ENCODE measurements around the gene TMEM223. TPM values are rescaled to one million over a fixed set of nuclear protein-coding genes. Genes with fewer than 3 reads are reported as not detected.

The TMEM223 gene
- polyA plus RNA-seq, 3 donors = 5.7 to 20.4 (median 19.6) TPM

DNA sequence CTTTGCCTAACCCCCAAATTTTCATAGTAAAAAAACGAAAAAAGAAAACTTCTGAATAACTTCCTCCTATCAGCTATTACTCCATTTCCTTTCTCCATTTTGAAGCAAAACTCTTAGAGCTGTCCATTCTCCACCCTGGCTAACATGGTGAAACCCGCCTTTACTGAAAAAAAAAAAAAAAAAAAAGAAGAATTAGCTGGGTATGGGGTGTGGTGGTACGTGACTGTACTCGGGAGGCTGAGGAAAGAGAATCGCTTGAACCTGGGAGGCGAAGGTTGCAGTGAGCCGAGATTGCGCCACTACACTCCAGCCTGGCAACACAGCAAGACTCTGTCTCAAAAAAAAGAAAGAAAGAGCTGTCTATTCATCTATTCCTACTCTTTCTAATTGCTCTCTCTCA, 24.8 kb upstream of the TMEM223 start:
- no peak overlapping the region for H2AFZ ChIP-seq (ENCODE audit: insufficient read depth, low read depth, low read length, poor library complexity, severe bottlenecking)
- peak overlapping the region; percentile 84 to 90 for H3K27ac ChIP-seq (ENCODE audit: low read depth in 1 of 2, low read length in 2 of 2)
- Mint-ChIP-seq H3K27me3 (ENCODE audit: low read depth in 3 of 3) (no peaks in the 10 kb centered on the region), H3K4me1 (peaks cover 27% of the 10 kb centered on the region), H3K9me3 (no peaks in the 10 kb centered on the region), H3K27ac (peak overlapping the region; percentile 93 to 98 (median 97)), H3K4me3 (peak overlapping the region; percentile 61 to 84), H3K36me3 (peaks cover 23 to 56% of the 10 kb centered on the region in 2 donors)
- peaks cover 34 to 42% of the 10 kb centered on the region in 2 donors for H3K4me1 ChIP-seq (ENCODE audit: control insufficient read depth in 1 of 2, insufficient read depth in 2 of 2, low read length in 2 of 2)
- no peaks in the 10 kb centered on the region for H3K27me3 ChIP-seq (ENCODE audit: control insufficient read depth in 2 of 2, insufficient read depth in 2 of 2, low read length in 2 of 2)
- no peaks in the 10 kb centered on the region for H3K9me3 ChIP-seq (replicated peaks in 1 of 2; ENCODE audit: control insufficient read depth in 1 of 2, insufficient read depth in 1 of 2, low read length in 2 of 2)
- intact Hi-C loops (cut with micrococcal nuclease) = no loop called here
- peak overlapping the region; percentile 62 for H3K4me2 ChIP-seq (replicated peaks; ENCODE audit: extremely low read depth, low read length, poor library complexity, severe bottlenecking)
- WGBS (ENCODE audit: insufficient coverage) = 0% methylated on average over 1 of the region's 8 CpGs
- peaks cover 16% of the 10 kb centered on the region for H3K79me2 ChIP-seq (ENCODE audit: insufficient read depth, low read length)
- H3K36me3 ChIP-seq (replicated peaks in 1 of 2; ENCODE audit: control insufficient read depth in 1 of 2, insufficient read depth in 2 of 2, low read length in 2 of 2) = peaks cover 25 to 30% of the 10 kb centered on the region in 2 donors
- peak; percentile 86 to 90 (median 87) for DNase-seq
- peak overlapping the region in 2 of 3 experiments; percentile 21 to 66 for H3K4me3 ChIP-seq (replicated peaks in 1 of 3; ENCODE audit: low read depth in 2 of 3, low read length in 3 of 3)
- TF ChIP-seq, protein P1, sequence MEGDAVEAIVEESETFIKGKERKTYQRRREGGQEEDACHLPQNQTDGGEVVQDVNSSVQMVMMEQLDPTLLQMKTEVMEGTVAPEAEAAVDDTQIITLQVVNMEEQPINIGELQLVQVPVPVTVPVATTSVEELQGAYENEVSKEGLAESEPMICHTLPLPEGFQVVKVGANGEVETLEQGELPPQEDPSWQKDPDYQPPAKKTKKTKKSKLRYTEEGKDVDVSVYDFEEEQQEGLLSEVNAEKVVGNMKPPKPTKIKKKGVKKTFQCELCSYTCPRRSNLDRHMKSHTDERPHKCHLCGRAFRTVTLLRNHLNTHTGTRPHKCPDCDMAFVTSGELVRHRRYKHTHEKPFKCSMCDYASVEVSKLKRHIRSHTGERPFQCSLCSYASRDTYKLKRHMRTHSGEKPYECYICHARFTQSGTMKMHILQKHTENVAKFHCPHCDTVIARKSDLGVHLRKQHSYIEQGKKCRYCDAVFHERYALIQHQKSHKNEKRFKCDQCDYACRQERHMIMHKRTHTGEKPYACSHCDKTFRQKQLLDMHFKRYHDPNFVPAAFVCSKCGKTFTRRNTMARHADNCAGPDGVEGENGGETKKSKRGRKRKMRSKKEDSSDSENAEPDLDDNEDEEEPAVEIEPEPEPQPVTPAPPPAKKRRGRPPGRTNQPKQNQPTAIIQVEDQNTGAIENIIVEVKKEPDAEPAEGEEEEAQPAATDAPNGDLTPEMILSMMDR (IDR thresholded peaks at IDR 0.05) = no peak
- peak overlapping the region; percentile 56 for H3K9ac ChIP-seq (ENCODE audit: insufficient read depth, low read length, poor library complexity, severe bottlenecking)
- H4K20me1 ChIP-seq (ENCODE audit: insufficient read depth, low read length) = no peaks in the 10 kb centered on the region

DNA sequence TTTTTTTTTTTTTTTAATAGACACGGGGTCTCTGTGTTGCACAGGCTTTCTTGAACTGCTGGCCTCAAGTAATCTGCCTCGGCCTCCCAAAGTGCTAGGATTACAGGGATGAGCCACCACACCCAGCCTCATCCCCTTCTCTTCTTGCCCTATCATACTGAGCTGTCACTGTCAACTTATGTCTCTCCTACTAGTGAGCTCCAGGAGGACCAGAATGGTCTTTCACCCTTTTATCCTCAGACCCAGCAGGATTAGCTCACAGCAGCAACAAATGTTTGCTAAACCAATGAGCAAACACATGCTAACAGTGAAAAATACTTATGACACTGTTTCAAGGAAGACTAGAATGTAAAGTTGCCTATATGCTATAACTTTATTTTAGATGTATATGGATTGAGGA, 19.9 kb upstream of the TMEM223 start:
- Mint-ChIP-seq H3K27me3 (ENCODE audit: low read depth in 3 of 3) (peaks cover 0 to 3% (median 2%) of the 10 kb centered on the region in 3 donors), H3K36me3 (peaks cover 10 to 29% of the 10 kb centered on the region in 2 donors), H3K9me3 (no peaks in the 10 kb centered on the region), H3K4me1 (peaks cover 33% of the 10 kb centered on the region), H3K27ac (peak overlapping the region in 1 of 7 donors; percentile 48), H3K4me3 (no peak overlapping the region)
- intact Hi-C loops (cut with micrococcal nuclease) = no loop called here
- WGBS (ENCODE audit: insufficient coverage) = 100% methylated on average over 1 of the region's 2 CpGs
- peaks cover 38 to 45% of the 10 kb centered on the region in 2 donors for H3K4me1 ChIP-seq (ENCODE audit: control insufficient read depth in 1 of 2, insufficient read depth in 2 of 2, low read length in 2 of 2)
- TF ChIP-seq, protein P1 (IDR thresholded peaks at IDR 0.05) = no peak
- no peaks in the 10 kb centered on the region for H4K20me1 ChIP-seq (ENCODE audit: insufficient read depth, low read length)
- no peak for DNase-seq
- H3K36me3 ChIP-seq (replicated peaks in 1 of 2; ENCODE audit: control insufficient read depth in 1 of 2, insufficient read depth in 2 of 2, low read length in 2 of 2) = peaks cover 0 to 3% of the 10 kb centered on the region in 2 donors
- peaks cover 6% of the 10 kb centered on the region for H3K79me2 ChIP-seq (ENCODE audit: insufficient read depth, low read length)
- H3K27me3 ChIP-seq (ENCODE audit: control insufficient read depth in 2 of 2, insufficient read depth in 2 of 2, low read length in 2 of 2) = no peaks in the 10 kb centered on the region
- no peaks in the 10 kb centered on the region for H3K9me3 ChIP-seq (replicated peaks in 1 of 2; ENCODE audit: control insufficient read depth in 1 of 2, insufficient read depth in 1 of 2, low read length in 2 of 2)
- no peak overlapping the region for H3K9ac ChIP-seq (ENCODE audit: insufficient read depth, low read length, poor library complexity, severe bottlenecking)
- no peak overlapping the region for H3K27ac ChIP-seq (ENCODE audit: low read depth in 1 of 2, low read length in 2 of 2)
- H2AFZ ChIP-seq (ENCODE audit: insufficient read depth, low read depth, low read length, poor library complexity, severe bottlenecking) = no peak overlapping the region
- no peak overlapping the region for H3K4me2 ChIP-seq (replicated peaks; ENCODE audit: extremely low read depth, low read length, poor library complexity, severe bottlenecking)
- no peak overlapping the region for H3K4me3 ChIP-seq (replicated peaks in 1 of 3; ENCODE audit: low read depth in 2 of 3, low read length in 3 of 3)

All from CD14-positive monocyte (primary cell).